ENCODE data around the gene BCL7B.
"Not testable (repeated sequence)": the region's sequence is repeated elsewhere in the genome, so short reads cannot be mapped to it uniquely, and the experiment has no call there.

BCL7B gene

DNA sequence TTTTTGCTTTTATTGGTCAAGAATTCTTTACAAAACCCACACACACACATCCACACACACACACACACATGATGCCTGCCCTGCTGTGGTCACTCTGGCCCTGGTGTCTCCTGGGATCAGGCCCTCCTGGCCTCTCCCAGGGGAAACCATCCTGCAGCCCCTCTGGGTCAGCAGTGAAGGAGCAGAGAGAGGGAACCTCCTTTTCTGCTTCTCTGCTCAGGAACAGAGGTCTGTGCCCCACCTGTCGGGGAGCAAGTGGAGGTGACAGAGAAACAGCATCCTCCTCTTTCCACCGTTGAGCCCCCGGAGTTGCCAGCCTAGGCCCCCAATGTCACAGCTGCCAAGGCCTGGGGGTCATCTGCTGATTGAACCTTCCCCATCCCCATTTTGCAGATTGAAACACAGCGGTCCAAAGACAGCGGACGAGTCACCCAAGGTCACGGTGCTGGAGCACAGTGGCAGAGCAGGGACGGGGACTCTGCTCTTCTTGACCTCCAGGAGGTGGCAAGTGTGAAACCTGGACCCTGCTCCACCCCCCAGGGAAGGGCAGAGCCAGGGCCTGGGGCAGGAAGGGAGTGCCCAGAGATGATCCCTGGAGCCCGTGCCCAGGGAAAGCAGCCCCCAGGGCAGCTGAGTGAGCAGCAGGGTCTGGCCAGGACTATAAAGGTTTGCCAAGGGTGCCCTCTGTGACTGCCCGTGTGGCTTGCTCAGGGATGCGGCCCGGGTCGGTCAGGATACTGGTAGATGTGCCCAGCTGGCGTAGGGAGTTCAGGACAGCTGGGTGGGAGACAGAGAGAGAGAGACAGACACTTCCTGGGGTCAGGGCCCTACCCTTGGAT is 35.9 kb upstream of the BCL7B start:
- H3K4me3 ChIP-seq (ENCODE audit: low read length in 2 of 2): no peak overlapping the region
- no peak overlapping the region for H3K27ac ChIP-seq (ENCODE audit: low read depth in 2 of 2, low read length in 2 of 2)
- no peak overlapping the region for H3K9ac ChIP-seq (ENCODE audit: low read depth in 1 of 2, low read length in 2 of 2)
- peaks cover 0 to 3% of the 10 kb centered on the region in 2 donors for H3K27me3 ChIP-seq (ENCODE audit: control insufficient read depth in 2 of 2, insufficient read depth in 2 of 2, low read length in 2 of 2)
- no peaks in the 10 kb centered on the region for H3K9me3 ChIP-seq (ENCODE audit: control insufficient read depth in 2 of 2, low read length in 2 of 2)
- H3K4me1 ChIP-seq (ENCODE audit: control insufficient read depth in 2 of 2, insufficient read depth in 2 of 2, low read length in 2 of 2): no peaks in the 10 kb centered on the region
- no peaks in the 10 kb centered on the region for H3K36me3 ChIP-seq (ENCODE audit: control insufficient read depth in 2 of 2, insufficient read depth in 2 of 2, low read length in 2 of 2)

DNA sequence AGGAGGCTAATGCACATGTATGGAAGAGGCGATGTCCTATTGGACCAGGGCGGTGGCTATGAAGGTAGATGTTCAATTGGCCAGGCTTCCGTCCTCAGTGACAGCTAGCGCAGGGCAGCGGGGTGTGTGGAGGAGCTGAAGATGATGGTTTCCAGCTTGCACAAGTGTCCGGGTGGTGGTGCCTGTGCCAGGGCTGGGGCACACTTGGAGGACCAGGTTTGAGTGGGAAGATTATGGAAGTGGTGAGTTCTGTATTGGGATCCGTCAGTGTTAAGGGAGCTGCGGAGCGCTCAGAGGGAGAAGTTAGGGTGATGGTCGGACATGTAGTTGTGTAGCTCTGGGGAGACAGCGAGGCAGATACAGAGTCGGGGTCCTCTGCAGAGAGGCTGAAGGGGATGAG is 29.4 kb upstream of the BCL7B start:
- Histone ChIP-seq H3K4me3 (ENCODE audit: low read length in 2 of 2) (no peak overlapping the region), H3K27me3 (ENCODE audit: control insufficient read depth in 2 of 2, insufficient read depth in 2 of 2, low read length in 2 of 2) (no peaks in the 10 kb centered on the region), H3K36me3 (ENCODE audit: control insufficient read depth in 2 of 2, insufficient read depth in 2 of 2, low read length in 2 of 2) (no peaks in the 10 kb centered on the region), H3K4me1 (ENCODE audit: control insufficient read depth in 2 of 2, insufficient read depth in 2 of 2, low read length in 2 of 2) (no peaks in the 10 kb centered on the region), H3K9me3 (ENCODE audit: control insufficient read depth in 2 of 2, low read length in 2 of 2) (no peaks in the 10 kb centered on the region), H3K27ac (ENCODE audit: low read depth in 2 of 2, low read length in 2 of 2) (no peak overlapping the region), H3K9ac (ENCODE audit: low read depth in 1 of 2, low read length in 2 of 2) (no peak overlapping the region)

DNA sequence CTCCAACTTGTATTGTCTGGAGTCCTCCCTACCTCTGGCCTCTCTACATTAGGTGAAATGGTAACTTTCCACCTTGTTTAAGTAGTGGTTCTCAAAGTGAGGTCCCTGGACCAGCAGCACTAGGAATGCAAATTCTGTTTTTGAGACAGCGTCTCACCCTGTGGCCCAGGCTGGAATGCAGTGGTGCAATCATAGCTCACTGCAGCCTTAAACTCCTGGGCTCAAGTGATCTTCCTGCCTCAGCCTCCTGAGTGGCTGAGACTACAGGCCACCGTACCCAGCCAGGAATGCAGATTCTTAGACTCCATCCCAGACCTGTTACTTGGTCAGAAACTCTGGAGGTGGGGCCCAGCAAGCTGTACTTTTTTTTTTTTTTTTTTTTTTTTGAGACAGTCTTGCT is 27.7 kb upstream of the BCL7B start:
- Histone ChIP-seq H3K9ac (ENCODE audit: low read depth in 1 of 2, low read length in 2 of 2) (no peak overlapping the region), H3K9me3 (ENCODE audit: control insufficient read depth in 2 of 2, low read length in 2 of 2) (no peaks in the 10 kb centered on the region), H3K4me3 (ENCODE audit: low read length in 2 of 2) (no peak overlapping the region), H3K27ac (ENCODE audit: low read depth in 2 of 2, low read length in 2 of 2) (no peak overlapping the region), H3K27me3 (ENCODE audit: control insufficient read depth in 2 of 2, insufficient read depth in 2 of 2, low read length in 2 of 2) (no peaks in the 10 kb centered on the region), H3K36me3 (ENCODE audit: control insufficient read depth in 2 of 2, insufficient read depth in 2 of 2, low read length in 2 of 2) (no peaks in the 10 kb centered on the region), H3K4me1 (ENCODE audit: control insufficient read depth in 2 of 2, insufficient read depth in 2 of 2, low read length in 2 of 2) (no peaks in the 10 kb centered on the region)

DNA sequence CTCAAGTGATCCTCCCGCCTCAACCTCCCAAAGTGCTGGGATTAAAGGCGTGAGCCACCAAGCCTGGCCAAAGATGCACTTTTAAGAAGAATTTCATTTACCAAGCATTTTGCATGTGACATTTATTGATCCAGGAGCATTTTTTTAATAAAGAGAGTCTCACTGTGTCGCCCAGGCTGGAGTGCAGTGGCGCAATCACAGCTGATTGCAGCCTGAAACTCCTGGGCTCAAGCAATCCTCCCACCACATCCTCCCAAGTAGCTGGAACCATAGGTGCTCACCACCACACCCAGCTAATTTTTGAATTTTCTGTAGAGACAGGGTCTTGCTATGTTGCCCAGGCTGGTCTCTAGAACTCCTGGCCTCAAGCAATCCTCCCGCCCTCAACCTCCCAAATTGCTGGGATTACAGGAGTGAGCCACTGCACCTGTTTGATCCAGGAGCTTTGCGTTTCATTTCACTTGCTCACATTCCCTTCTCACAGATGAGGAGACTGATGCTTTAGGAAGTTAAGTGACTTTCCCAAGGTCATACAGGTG is 25.2 kb upstream of the BCL7B start:
- H3K27ac ChIP-seq (ENCODE audit: low read depth in 2 of 2, low read length in 2 of 2): no peak overlapping the region
- no peaks in the 10 kb centered on the region for H3K27me3 ChIP-seq (ENCODE audit: control insufficient read depth in 2 of 2, insufficient read depth in 2 of 2, low read length in 2 of 2)
- no peaks in the 10 kb centered on the region for H3K36me3 ChIP-seq (ENCODE audit: control insufficient read depth in 2 of 2, insufficient read depth in 2 of 2, low read length in 2 of 2)
- peaks cover 3 to 4% of the 10 kb centered on the region in 2 donors for H3K4me1 ChIP-seq (ENCODE audit: control insufficient read depth in 2 of 2, insufficient read depth in 2 of 2, low read length in 2 of 2)
- no peaks in the 10 kb centered on the region for H3K9me3 ChIP-seq (ENCODE audit: control insufficient read depth in 2 of 2, low read length in 2 of 2)
- H3K4me3 ChIP-seq (ENCODE audit: low read length in 2 of 2): no peak overlapping the region
- no peak overlapping the region for H3K9ac ChIP-seq (ENCODE audit: low read depth in 1 of 2, low read length in 2 of 2)

DNA sequence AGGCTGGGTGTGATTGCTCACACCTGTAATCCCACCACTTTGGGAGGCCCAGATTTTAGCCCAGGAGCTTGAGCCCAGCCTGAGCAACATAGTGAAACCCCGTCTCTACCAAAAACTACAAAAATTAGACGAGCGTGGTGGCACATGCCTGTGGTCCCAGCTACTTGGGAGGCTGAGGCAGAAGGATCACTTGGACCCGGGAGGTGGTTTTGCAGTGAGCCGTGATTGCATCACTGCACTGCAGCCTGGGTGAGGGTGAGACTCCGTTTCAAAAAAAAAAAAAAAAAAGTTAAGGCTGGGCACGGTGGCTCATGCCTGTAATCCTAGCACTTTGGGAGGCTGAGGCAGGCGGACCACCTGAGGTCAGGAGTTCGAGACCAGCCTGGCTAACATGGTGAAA is 23.5 kb upstream of the BCL7B start:
- peaks cover 9 to 11% of the 10 kb centered on the region in 2 donors for H3K4me1 ChIP-seq (ENCODE audit: control insufficient read depth in 2 of 2, insufficient read depth in 2 of 2, low read length in 2 of 2)
- not testable (repeated sequence) for H3K9ac ChIP-seq (ENCODE audit: low read depth in 1 of 2, low read length in 2 of 2); H3K27me3 ChIP-seq (ENCODE audit: control insufficient read depth in 2 of 2, insufficient read depth in 2 of 2, low read length in 2 of 2); H3K4me3 ChIP-seq (ENCODE audit: low read length in 2 of 2); H3K36me3 ChIP-seq (ENCODE audit: control insufficient read depth in 2 of 2, insufficient read depth in 2 of 2, low read length in 2 of 2); H3K9me3 ChIP-seq (ENCODE audit: control insufficient read depth in 2 of 2, low read length in 2 of 2); H3K27ac ChIP-seq (ENCODE audit: low read depth in 2 of 2, low read length in 2 of 2)

DNA sequence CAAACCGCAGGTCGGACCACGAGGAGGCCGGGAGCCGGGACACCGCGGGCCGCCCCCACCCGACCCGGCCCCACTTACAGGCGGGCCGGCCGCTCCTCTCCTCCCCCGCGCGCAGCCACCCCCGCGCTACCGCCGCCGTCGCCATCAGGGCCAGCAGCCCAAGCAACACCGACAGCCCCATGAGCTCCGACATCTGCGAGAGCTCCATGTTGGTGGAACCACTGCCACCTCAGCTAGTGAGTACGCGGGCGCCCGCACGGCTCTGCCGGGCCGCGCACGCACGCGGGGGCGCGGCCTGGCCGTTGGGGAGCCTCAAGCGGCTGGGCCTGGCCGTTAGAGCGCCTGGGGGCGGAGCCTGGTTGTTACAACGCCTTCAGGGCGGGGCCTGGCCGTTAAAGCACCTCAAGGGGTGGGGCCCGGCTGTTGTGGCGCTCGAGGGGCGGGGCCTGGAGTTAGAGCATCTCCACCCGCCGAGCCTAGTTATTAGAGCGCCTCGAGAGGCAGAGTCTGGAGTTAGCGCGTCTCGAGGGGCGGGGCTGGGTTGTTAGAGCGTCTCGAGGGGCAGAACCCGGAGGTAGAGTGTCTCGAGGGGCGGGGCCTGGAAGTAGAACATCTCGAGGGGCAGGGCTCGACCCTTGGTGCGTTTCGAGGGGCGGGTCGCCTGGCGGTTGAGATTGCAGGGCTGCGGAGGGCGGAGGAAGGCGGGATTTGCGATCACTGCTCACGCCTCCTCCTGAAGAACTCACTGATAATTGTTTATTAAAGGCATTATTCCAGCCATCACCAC is 21.0 kb upstream of the BCL7B start, which contains the start of gene TBL2:
TSS of gene TBL2 (minus strand) at position 238 of the 787 bp plus-strand sequence. CDS start at position 208, 30 bp downstream.
- H3K9ac ChIP-seq (ENCODE audit: low read depth in 1 of 2, low read length in 2 of 2): peak within 1 kb of the TSS; percentile 90 to 92
- H3K4me3 ChIP-seq (ENCODE audit: low read length in 2 of 2): peak within 1 kb of the TSS; percentile 91 to 93
- no peaks in the 10 kb centered on the region for H3K27me3 ChIP-seq (ENCODE audit: control insufficient read depth in 2 of 2, insufficient read depth in 2 of 2, low read length in 2 of 2)
- peaks cover 9 to 11% of the 10 kb centered on the region in 2 donors for H3K4me1 ChIP-seq (ENCODE audit: control insufficient read depth in 2 of 2, insufficient read depth in 2 of 2, low read length in 2 of 2)
- peak within 1 kb of the TSS; percentile 91 to 93 for H3K27ac ChIP-seq (ENCODE audit: low read depth in 2 of 2, low read length in 2 of 2)
- H3K36me3 ChIP-seq (ENCODE audit: control insufficient read depth in 2 of 2, insufficient read depth in 2 of 2, low read length in 2 of 2): peaks cover 10 to 12% of the 10 kb centered on the region in 2 donors
- H3K9me3 ChIP-seq (ENCODE audit: control insufficient read depth in 2 of 2, low read length in 2 of 2): no peaks in the 10 kb centered on the region

DNA sequence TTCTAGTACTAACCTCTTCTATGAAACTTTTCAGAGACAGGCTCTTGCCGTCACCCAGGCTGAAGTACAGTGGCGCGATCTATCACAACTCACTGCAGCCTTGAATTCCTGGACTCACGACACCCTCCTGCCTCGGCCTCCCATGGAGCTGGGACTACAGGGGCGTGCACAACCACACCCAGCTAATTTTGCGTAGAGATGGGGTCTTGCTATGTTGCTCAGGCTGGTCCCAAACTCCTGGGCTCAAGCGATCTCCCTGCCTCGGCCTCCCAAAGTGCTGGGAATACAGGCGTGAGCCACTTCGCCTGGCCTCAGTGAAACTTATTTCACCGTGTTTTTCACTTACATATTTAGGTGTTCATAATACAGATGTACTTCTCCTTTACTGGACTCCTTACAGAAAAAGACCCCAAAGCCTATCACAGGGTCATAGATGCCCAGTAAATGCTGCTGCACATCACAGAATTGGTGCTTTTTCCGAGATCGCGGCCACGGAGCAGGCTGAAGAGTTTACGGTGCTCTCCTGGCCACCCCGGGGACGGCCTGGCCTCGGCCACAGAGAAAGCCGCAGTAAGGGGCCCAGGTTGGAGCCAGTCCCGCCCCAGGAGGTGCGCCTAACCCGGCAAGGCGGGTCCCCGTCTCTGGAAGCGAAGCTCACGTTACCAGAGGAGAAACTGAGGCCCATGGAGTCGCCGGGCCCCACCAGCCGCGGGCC is 20.3 kb upstream of the BCL7B start:
- Histone ChIP-seq H3K9ac (ENCODE audit: low read depth in 1 of 2, low read length in 2 of 2) (peak overlapping the region; percentile 90 to 92), H3K27me3 (ENCODE audit: control insufficient read depth in 2 of 2, insufficient read depth in 2 of 2, low read length in 2 of 2) (no peaks in the 10 kb centered on the region), H3K9me3 (ENCODE audit: control insufficient read depth in 2 of 2, low read length in 2 of 2) (no peaks in the 10 kb centered on the region), H3K27ac (ENCODE audit: low read depth in 2 of 2, low read length in 2 of 2) (peak overlapping the region; percentile 91 to 93), H3K36me3 (ENCODE audit: control insufficient read depth in 2 of 2, insufficient read depth in 2 of 2, low read length in 2 of 2) (peaks cover 17 to 19% of the 10 kb centered on the region in 2 donors), H3K4me1 (ENCODE audit: control insufficient read depth in 2 of 2, insufficient read depth in 2 of 2, low read length in 2 of 2) (peaks cover 11% of the 10 kb centered on the region in 2 donors), H3K4me3 (ENCODE audit: low read length in 2 of 2) (peak overlapping the region; percentile 91 to 93)

DNA sequence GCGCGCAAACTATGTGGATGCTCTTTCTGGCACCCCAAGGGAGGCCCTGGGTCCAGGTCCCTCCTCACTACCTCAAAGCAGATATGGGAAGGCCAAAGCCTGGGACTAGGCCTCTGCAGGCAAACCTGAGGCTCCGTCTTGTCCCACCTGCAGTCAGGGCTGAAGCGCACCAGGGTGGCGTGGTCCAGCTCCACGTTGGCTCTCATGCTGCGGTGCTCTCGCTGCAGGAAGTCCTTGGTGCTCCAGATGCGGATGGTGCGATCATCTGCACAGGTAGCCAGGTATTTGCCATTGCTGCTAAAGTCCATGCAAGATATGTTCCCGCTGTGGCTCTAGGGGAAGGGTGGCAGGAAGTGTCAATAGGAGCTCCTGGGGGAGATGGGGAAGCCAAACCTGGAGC is 16.3 kb upstream of the BCL7B start:
- Histone ChIP-seq H3K27me3 (ENCODE audit: control insufficient read depth in 2 of 2, insufficient read depth in 2 of 2, low read length in 2 of 2) (no peaks in the 10 kb centered on the region), H3K36me3 (ENCODE audit: control insufficient read depth in 2 of 2, insufficient read depth in 2 of 2, low read length in 2 of 2) (peaks cover 42 to 44% of the 10 kb centered on the region in 2 donors), H3K4me1 (ENCODE audit: control insufficient read depth in 2 of 2, insufficient read depth in 2 of 2, low read length in 2 of 2) (peaks cover 8 to 11% of the 10 kb centered on the region in 2 donors), H3K4me3 (ENCODE audit: low read length in 2 of 2) (no peak overlapping the region), H3K9me3 (ENCODE audit: control insufficient read depth in 2 of 2, low read length in 2 of 2) (no peaks in the 10 kb centered on the region), H3K27ac (ENCODE audit: low read depth in 2 of 2, low read length in 2 of 2) (no peak overlapping the region), H3K9ac (ENCODE audit: low read depth in 1 of 2, low read length in 2 of 2) (no peak overlapping the region)

DNA sequence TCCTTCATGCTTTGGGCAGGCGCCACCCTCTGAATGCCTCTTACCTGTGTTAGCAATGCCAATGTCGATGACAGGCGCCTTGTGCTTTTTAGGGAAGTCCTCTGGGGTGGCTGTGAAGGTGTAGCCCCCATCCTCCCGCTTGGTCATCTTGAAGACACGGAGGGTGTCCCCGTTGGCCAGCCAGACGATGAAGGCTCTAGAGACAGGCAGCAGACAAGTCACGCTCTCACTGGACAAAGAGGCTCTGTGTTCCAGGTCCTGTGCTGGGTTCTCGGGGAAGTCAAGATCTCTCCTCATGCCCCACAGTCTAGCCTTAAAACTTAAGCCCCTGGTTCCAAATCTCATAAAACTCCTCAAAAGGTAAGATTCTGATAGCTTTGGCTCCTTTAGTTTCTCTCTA is 15.8 kb upstream of the BCL7B start:
- Histone ChIP-seq H3K36me3 (ENCODE audit: control insufficient read depth in 2 of 2, insufficient read depth in 2 of 2, low read length in 2 of 2) (peaks cover 42 to 44% of the 10 kb centered on the region in 2 donors), H3K4me1 (ENCODE audit: control insufficient read depth in 2 of 2, insufficient read depth in 2 of 2, low read length in 2 of 2) (peaks cover 8 to 11% of the 10 kb centered on the region in 2 donors), H3K27ac (ENCODE audit: low read depth in 2 of 2, low read length in 2 of 2) (no peak overlapping the region), H3K9me3 (ENCODE audit: control insufficient read depth in 2 of 2, low read length in 2 of 2) (no peaks in the 10 kb centered on the region), H3K4me3 (ENCODE audit: low read length in 2 of 2) (no peak overlapping the region), H3K27me3 (ENCODE audit: control insufficient read depth in 2 of 2, insufficient read depth in 2 of 2, low read length in 2 of 2) (no peaks in the 10 kb centered on the region), H3K9ac (ENCODE audit: low read depth in 1 of 2, low read length in 2 of 2) (no peak overlapping the region)
